ENCODE results near the gene DLX4.

DNA sequence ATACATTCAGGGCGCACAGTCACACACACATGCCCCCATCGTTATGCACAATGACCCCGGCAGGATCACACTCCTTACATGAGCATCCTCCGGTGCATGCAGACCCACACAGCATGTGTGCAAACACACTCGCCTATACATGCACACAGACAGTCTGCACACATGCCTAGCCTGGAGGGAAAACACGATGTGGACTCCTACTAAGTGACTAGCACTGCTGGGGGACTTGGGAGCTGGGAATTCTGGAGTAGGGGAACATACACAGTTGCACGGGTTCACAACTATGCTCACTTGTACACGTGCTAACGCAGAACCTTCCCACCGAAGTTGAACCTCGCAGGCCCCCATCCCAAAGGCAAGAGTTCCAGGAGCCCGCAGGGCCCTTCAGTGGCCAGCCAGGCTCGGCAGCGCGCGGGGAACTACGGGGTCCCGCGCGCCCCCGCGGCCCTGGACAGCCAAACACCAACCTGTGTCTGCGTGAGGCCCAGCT lies 24.0 kb downstream of the DLX4 start:
- TF ChIP-seq, protein P1, sequence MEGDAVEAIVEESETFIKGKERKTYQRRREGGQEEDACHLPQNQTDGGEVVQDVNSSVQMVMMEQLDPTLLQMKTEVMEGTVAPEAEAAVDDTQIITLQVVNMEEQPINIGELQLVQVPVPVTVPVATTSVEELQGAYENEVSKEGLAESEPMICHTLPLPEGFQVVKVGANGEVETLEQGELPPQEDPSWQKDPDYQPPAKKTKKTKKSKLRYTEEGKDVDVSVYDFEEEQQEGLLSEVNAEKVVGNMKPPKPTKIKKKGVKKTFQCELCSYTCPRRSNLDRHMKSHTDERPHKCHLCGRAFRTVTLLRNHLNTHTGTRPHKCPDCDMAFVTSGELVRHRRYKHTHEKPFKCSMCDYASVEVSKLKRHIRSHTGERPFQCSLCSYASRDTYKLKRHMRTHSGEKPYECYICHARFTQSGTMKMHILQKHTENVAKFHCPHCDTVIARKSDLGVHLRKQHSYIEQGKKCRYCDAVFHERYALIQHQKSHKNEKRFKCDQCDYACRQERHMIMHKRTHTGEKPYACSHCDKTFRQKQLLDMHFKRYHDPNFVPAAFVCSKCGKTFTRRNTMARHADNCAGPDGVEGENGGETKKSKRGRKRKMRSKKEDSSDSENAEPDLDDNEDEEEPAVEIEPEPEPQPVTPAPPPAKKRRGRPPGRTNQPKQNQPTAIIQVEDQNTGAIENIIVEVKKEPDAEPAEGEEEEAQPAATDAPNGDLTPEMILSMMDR (IDR thresholded peaks at IDR 0.05), result no peak
- no peak for TF ChIP-seq POLR2A (IDR thresholded peaks at IDR 0.05)
- TF ChIP-seq EP300 (IDR thresholded peaks at IDR 0.05), result no peak
